HG03354 (cell line): ENCODE data around the gene NOL9.
"Not testable (repeated sequence)": the region's sequence is repeated elsewhere in the genome, so short reads cannot be mapped to it uniquely, and the experiment has no call there.

Experiments used
- ATAC-seq: cut with Tn5 transposase; IDR thresholded peaks from one replicate; pipeline ENCODE4 v1.9.1; 2021; ENCODE audit warnings: mild to moderate bottlenecking; ENCODE audit not compliant: unreplicated experiment, poor library complexity, severe bottlenecking

Gene NOL9

DNA sequence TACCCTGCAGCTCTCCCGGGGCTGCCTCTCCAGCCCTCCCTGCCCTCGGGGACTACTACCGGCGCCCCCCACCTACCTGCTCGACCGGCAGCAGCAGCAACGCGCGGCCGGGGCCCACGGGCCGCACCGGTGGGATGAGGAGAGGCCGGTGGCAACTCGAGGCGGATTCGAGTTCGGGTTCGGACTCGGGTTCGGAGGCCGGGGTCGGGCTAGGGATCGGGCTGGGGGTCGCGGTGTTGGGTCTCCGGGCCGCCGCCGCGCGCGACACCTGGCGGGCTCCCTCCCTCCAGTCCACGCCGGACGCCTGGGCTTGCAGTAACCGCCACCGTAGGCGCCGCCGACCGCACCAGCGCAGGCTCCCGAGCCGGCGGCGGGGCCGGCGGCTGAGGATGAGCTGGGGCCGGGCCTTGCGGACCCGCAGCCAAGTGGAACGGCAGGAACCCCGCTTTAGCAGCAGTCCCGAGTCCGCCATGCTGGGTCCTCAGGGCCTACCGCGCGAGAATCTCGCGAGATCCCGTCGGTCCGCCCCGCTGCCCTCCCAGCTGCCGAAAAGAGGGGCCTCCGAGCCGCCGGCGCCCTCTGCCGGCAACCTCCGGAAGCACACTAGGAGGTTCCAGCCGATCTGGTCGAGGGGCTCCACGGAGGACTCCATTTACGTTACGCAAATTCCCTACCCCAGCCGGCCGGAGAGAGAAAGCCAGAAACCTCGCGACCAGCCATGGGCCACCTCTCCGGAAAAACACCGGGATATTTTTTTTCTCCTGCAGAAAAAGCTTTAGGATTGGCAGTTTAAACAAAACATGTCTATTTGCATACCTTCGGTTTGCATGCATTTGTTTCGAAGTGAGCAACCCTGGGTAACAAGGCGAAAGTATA is at the start of gene NOL9:
Gene NOL9 (minus strand): TSS at position 483 of the 876 bp plus-strand sequence. CDS start 11 bp downstream, at position 472.
- ATAC-seq, result peak; percentile 96

DNA sequence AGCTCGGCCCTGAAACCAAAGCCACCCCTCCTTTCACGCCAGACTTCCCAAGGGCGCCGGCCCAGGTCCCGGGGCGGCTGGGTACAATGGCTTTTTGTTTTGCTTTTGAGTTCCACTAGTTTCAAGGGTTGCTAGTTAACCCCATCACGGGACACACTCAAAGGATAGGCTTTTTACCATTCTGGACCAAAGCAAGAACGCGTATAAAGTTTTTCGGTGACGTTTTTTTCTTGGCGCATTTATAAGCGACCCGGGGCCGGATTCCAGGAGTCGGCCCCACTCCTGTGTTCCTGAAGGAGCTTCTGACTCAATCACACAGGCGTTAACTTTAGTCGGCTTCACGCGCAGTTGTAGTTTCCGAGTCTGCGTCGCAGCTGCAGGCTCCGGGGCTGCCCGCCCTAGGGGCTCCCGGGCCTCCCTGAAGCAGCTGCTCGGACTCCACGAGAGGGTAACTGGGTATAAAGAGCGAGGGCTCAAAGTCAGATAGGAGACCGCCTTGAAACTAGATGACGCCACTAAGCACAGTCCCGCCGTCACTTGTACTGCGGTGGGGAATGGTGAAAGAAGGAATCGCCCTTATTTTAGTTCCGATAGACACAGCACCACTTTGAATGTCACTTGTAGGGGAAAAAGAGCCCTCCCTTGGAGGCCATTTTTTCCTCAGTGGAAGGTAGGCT is 49.1 kb upstream of the NOL9 start:
- ATAC-seq, result peak; percentile 45

DNA sequence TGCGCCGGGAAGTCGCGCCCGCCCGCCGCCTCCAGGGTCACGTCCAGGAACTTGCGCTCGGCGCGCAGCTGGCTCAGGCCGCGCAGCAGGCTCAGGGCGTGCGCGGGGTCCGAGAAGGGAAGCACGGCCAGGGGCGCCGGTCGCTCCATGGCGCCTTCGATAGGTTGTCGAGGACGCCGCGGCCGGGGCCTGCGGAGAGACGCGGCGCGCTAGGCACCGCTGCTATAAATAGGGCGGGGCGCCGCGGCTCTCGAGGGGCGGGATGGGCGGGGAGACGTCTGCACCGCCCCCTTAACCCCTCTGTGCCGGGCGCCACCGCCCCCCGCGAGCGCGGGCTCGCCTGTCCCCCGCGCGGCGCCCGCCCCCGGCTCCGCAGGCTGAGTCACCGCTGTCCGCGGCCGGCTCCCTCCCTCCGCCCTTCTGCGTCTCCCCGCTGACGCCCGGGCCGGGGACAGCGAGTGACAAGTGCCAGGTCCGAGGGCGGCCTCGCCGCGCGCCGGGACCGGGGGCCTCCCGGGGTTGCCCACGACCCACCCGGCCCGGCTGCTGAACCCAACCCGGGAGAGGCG is 48.4 kb upstream of the NOL9 start, which contains the start of gene KLHL21:
Gene KLHL21 (minus strand): TSS at position 201 of the 569 bp plus-strand sequence. CDS start 52 bp downstream, at position 149.
- ATAC-seq, result peak; percentile 55

DNA sequence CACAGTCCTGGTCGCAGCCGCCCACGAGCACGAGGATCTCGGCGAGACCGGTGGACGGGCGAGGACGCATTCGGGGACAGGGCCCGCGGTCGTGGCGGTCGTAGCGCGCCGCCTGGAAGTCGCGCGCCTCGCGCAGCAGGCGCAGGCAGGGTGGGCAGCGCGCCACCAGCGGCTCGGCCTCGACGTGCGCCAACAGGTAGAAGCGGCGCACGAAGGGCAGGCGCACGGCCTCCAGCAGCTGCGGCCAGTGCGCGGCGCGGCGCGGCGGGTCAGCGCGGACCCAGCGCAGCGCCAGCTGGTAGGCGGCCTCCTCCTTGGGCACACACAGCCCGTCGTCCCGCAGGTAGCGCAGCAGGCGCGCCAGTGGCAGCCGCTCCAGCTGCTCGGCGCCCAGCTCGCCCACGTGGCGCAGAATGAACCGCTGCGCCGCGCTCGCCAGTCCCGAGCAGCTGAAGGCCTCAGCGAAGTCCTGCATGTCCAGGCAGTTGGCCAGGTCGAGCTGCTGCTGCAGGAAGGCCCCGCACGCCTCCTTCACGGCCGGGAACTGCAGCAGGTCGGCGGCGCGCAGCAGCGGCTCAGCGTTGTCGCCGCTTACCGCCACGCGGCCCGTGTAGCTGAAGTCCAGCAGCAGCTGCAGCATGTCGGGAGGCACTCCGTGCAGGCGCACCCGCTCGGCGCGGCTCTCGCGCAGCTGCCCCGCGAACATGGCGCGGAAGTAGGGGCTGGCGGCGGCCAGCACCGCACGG is 47.8 kb upstream of the NOL9 start:
- peak; percentile 45 for ATAC-seq

DNA sequence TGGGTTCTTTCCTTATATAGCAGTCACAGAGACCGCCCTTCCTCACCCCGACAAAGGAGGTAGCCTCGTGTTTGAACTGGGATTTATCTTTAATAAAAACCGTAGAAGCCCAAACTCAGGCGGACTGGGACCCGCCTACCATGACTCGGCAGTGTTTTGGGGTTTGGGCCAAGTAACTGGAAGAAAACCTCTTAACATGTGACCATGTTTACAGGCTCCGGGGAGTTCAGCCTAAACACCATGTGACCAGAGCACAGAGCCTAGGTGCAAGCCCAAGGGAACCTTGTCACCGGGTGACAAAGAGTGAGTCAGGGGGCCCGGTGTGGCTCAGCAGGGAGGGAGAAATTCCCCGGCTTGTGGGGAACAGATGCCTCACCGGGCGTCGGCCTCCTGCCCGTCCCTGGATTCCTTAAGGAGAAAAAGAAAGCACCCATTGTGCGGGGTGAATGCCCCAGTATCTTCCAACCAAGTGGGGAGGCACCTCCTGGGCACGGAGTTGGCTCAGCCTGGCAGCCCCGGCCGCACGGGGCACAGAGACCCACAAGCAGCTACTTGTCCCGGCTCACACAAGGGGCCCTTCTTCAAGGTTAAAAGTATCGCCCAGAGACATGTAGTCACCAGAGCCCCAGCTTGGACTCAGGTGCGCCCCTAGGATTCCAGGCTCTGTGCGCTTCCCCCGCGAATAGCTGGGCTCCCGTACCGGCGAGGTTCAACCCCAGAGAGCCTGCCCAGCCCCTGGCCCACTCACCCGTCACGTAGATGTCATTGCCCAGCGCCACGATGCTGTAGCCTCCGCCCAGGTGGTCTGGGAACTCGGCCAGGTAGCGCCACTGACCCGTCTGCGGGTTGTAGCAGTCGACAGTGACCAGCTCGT is 47.0 kb upstream of the NOL9 start:
- ATAC-seq, result no peak

DNA sequence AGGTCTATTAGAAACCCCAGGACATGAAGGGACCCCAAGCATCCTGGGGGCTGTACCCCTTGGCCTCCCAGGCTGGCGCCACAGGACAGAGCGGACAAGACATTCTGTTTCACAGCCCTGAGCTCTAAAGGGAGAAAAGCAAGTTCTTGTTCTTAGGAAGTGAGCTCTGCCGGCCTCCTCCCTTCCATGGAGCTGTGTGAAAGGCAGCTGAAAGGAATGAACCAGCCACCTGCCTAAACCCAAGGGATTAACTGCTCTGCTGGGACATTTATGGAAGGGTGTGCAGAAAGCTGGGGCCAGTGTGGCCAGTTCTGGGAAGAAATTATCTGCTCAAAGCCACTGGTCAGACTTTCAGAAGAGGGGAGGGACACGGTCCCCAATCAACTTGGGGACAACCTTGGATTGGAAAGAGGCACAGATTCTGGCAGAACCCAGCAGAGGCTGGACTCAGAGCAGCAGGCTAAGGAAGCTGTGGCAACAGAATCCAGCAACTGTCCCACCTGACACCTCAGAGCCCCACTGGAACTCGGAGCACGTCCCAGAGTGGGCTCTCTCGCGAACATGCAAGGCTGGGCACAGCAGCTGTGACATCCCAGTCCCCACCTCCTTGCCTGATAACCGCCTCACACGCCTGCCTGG is 46.2 kb upstream of the NOL9 start:
- ATAC-seq, result no peak

DNA sequence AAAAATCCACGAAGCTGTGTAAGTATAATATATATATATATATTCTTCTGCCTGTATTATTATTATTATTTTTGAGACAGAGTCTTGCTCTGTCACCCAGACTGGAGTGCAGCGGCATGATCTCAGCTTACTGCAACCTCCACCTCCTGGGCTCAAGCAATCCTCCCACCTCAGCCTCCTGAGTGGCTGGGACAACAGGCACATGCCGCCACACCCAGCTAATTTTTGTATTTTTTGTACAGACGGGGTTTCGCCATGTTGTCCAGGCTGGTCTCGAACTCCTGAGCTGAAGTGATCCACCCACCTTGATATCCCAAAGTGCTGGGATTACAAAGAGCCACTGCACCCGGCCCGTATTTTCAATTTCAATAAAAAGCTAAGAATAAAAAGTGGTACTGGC is 45.7 kb upstream of the NOL9 start:
- not testable (repeated sequence) for ATAC-seq

DNA sequence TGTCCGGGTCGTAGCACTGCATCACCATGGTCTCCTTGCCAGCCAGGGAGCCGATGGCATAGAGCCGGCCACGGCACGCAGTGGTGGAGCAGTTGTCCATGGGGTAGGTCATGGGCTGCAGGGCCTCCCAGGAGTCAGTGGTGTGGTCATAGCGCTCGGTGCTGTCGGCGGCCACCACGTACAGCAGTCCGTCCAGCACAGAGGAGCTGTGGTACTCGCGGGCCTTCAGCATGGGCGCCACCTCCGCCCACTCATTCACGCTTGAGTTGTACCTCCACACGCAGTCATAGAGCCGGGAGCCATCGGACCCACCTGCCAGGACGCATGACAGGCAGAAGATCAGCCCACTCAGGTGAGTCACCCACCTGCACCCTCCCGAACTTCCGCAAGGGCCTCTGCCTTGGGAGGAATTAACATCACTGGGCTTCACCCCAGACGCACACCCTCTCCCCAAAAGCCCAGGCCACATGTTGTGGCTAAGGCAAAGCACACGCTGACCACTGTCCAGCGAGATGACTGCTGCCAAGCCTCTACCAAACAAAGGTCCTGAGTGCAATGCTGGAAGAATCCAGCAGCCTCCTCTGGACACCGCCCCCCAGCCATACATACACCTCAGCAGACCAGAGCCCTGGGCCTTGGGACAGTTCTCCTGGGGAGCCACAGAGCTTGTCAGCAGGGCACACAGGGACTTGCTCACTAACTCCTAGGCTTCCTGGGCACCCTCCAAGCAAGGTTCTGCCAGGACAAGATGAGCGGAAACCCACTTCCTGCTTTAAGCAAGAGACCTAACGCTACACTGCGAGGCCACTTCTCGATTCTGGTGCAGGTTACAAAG is 45.0 kb upstream of the NOL9 start:
- no peak for ATAC-seq

DNA sequence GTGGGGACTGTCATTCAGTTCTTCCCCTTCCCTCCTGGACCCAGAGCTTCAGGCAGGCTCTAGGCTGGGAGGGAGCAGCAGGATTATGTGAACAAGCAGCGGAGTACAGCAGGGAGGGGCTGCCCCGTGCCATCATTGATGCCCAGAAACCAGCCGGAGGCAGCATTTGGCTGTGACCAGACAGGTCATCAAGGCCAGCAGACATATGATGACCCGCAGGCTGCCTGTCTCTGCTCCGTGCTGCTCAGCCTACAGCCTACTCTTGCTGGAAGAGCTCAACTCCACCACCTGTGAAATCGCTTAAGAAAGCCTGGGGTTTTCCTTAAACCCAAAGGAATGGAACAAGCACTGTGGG is 43.4 kb upstream of the NOL9 start:
- ATAC-seq, result no peak

DNA sequence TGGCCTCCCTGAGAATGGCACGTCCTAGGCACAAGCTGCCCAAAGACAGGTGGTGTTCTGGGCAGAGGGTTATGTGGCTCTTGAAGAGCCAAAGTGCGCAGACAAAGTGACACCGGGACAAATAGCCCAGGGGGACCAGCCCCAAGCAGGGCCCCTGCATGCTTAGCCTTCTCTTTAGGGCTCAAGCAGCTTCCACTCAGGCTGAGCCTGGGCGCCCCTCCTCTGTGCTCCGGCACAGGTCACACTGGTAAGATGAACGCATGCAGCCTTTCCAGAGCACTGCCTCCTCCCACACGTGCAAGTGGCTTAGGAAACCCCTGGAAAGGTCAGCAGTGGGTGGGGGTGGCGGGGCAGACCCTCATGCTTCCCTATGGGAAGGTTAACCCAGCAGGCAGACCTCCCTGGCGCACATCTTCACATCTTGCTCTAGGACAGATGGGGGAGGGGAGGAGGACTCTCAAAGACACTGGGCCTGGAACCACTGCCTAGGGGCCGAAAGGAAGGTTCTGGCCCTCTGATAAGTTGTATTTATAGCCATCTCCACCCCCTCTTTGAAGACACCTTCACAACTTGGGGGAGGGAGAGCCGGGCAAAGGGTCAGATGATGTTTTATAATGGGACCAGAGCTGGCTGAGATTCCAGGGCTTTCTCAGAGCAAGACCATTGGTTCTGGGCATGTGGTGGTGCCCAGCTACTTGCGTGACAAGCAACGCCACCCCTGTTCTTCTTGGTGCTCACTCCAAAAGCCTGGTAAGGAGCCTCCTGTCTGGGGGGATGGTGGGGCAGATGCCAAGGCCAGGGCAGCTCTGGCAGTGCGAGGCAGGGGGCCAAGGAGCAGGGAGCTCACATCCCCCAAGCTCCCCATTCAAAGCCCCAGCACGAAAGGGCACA is 42.8 kb upstream of the NOL9 start:
- ATAC-seq, result no peak

DNA sequence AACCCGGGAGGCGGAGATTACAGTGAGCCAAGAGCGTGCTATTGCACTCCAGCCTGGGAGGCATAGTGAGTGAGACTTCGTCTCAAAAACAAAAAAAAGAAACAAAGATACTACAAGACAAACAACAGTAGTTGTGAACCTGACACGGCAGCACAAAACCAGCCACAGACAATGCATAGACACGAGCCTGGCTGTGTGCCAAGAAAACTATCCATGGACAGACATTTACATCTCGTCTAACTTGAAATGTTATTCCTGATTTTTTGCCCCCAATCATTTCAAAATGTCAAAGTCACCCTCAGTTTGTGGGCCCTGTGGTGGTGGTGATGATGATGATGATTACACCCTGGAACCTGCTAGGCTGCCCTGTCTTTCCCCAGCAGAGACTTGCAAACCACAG is 42.0 kb upstream of the NOL9 start:
- no peak for ATAC-seq

DNA sequence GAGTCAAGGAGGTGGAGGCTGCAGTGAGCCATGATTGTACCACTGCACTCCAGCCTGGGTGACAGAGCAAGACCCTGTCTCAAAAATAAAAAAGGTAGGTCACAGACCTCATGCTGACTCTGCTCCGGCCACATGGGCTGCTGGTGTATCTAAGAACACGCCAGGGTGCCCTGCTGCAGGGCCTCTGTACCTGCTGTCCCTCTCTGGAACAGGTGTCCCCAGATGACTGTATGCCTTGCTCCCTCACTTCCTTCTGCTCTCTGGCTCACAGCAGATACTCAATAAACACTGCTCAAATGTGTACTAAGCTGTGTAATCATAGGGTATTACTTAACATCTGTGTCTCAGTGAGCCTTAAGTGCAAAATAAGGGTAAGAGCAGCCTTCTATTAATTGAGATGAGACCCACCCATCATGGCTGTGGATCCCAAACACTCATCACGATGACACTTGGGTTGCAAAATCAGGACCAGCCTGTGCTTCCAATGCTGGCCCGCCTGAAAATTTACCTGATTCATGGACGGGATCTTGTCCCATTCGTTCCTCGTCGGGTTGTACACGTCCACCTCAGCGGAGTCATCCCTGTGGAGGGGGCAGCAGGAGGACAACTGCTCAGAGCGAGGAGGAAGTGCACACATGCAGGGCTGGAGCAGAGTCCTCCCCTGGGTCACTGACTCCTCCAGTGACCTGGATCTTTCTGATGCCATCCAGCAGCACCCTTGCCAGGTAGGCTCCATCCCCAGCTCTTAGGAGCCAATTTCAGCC is 40.8 kb upstream of the NOL9 start:
- ATAC-seq, result no peak

DNA sequence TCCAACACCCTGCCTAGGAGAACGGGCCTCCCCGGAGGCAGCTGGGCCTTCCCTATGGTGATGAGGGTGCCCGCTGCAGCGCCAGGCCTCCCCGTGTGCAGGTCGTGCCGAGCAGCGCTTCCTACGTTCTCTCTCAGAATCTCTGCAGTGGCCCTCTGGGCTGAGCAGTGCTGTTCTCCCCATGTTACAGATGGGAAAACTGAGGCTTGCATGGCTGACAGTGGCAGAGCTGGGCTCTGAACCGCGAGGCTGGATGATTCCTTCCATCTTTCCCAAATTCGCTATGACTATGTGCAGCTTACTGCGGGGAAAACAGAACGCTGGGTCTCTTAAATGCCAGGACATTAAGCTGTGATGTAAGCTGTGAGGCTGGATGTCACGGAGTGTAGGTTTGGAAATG is 39.5 kb upstream of the NOL9 start:
- ATAC-seq, result no peak

DNA sequence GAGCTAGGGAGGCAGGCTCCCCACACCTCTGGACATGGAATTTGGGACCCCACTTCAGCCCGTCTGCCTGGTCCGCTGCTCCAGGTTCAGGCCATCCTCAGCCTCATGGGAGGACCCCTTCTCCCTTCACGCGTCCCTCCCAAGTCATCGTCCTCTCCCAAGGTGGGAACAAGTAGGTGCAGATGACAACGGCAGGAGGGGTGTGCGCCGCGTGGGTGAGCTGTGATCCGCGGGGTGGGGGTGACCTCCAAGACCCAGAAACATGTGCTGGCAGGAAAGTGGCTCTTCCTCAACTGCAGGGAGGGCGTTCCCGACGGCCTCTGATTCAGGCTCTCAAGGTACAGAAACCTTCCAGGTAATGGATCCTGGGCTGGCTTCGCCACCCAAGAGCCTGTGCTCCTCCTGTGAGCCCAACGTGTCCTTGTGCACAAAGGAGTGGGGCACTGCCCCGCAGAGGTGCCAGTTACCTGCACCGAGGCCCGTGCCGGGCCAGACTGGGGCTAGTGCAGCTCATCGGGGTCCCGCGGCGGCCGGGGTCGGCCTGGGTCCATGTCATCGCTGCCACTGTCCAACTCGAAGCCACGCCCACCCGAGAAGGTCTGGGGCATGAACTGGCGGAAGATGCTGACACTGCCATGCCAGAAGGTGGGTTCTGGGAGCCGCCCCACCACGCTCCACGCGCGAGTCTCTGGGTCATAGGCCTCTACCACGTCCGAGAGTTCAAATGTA is 38.7 kb upstream of the NOL9 start:
- ATAC-seq, result no peak

DNA sequence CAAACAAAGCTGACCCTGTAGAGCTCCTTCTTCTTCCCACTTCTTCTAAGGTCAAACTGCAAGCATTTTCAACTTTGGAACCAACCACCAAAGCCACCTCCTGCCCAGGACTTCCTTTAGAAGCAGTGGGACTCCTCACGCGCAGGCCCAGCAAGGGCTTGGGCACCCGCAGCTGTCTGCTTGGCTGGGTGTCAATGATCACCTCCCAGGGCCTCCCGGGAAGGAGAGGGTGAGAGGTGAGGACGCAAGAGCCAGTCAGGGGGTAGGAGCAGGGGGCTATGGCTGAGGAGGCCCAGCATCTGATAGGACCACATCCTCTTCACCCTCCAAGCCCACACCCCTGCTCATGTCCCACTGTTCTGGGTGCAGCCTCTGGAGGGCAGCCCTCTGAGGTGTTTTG is 38.1 kb upstream of the NOL9 start:
- no peak for ATAC-seq

DNA sequence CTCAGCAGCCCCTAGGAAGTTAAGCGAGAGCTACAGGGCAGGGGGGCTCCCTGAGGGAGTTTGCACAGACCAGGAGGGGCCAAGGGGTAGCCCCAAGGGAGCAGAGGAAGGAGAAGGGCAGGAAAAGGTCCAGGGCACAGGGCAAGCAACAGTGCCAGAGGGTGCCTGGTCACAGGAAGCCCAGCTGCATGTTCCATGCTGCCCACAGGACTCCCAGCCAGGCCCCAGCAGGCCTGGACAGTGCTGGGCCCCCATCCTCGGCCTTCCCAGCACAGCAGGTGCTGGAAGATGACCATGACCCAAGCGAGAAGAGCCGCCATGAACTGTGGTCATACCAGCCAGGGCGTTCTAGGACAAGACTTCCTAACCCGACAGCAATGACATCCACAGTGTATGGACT is 37.3 kb upstream of the NOL9 start:
- no peak for ATAC-seq
